A673 (cell line): ENCODE data around the gene SGMS1.

Source experiments
- EZH2 ChIP-seq: fragments of 200-600 bp; sonication (generic); IDR thresholded peaks from 2 replicates; pipeline ENCODE4 v1.6.1; 2017; ENCODE audit warnings: borderline replicate concordance, low read depth, mild to moderate bottlenecking, mixed read lengths, antibody characterized with exemption, low read length; ENCODE audit not compliant: poor library complexity, severe bottlenecking
- TF ChIP-seq, protein P1 (sequence below): fragments of 300-800, 200-600 bp; sonication (generic); conservative IDR thresholded peaks from 2 replicates; pipeline ENCODE4 v1.5.1; 2017; ENCODE audit warnings: low read depth, mild to moderate bottlenecking, antibody characterized with exemption, low read length, moderate library complexity, mixed read lengths

DNA sequence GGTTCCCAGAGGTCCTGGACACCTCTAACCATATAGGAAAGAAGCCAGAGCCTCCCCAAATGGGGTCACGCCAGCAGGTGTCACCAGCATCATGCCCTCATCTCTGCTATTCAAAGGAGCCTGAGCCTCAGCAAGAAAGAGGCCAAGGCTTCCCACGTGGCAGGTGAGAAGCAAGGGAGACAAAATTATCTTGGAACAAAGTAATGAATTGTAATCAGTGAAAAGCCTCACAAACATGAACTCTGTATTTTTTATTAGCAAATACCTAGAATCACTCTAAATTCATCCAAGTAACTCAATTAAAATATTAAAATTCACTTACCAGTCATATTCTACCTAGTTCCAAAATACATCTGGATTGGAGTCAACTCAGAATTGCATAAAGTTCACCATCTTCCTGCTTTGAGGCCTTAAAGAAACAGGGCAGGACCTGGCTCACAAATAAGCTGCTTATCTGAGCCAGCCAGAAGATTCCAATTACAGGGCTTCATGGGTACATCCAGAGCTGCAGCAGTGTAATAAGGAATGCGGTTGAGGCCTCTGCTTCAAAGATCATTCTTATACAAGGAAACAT is 68.7 kb downstream of the SGMS1 start:
- TF ChIP-seq EZH2, result no peak
- TF ChIP-seq, protein P1, sequence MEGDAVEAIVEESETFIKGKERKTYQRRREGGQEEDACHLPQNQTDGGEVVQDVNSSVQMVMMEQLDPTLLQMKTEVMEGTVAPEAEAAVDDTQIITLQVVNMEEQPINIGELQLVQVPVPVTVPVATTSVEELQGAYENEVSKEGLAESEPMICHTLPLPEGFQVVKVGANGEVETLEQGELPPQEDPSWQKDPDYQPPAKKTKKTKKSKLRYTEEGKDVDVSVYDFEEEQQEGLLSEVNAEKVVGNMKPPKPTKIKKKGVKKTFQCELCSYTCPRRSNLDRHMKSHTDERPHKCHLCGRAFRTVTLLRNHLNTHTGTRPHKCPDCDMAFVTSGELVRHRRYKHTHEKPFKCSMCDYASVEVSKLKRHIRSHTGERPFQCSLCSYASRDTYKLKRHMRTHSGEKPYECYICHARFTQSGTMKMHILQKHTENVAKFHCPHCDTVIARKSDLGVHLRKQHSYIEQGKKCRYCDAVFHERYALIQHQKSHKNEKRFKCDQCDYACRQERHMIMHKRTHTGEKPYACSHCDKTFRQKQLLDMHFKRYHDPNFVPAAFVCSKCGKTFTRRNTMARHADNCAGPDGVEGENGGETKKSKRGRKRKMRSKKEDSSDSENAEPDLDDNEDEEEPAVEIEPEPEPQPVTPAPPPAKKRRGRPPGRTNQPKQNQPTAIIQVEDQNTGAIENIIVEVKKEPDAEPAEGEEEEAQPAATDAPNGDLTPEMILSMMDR, result no peak
